ENCODE results near the gene NBL1. TPM values are rescaled to one million over a fixed set of nuclear protein-coding genes. Genes with fewer than 3 reads are reported as not detected.

The NBL1 gene
- total and polyA plus RNA-seq, 8 donors, result 63.2 to 257 (median 101) TPM

DNA sequence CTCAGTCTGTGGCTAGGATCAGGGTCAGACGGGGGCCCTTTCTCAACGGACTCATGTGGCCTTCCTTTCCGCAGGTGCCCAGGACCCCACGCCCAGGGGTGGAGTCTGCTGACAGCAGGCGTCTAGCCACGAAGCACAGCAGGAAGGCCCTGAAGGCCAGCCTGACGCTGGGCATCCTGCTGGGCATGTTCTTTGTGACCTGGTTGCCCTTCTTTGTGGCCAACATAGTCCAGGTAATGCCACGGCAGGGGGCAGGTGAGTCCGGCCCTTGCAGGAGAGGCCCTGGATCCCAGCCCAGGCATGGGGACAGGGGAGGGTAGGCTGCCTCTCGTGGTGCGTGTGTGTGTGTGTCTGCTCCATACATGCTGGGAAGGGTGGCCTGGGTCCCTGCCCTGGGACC is 34.4 kb downstream of the NBL1 start:
- Histone ChIP-seq H3K4me3 (no peak overlapping the region), H3K9me3 (no peaks in the 10 kb centered on the region), H3K27ac (no peak overlapping the region), H3K36me3 (peaks cover 0 to 31% (median 15%) of the 10 kb centered on the region in 4 donors), H3K4me1 (no peaks in the 10 kb centered on the region), H3K27me3 (peaks cover 0 to 26% (median 0%) of the 10 kb centered on the region in 3 donors)
- TF ChIP-seq POLR2AphosphoS5 (IDR thresholded peaks at IDR 0.05), result no peak
- no peak for TF ChIP-seq POLR2A (IDR thresholded peaks at IDR 0.05)
- TF ChIP-seq EP300 (IDR thresholded peaks at IDR 0.05), result no peak
- TF ChIP-seq, protein P1, sequence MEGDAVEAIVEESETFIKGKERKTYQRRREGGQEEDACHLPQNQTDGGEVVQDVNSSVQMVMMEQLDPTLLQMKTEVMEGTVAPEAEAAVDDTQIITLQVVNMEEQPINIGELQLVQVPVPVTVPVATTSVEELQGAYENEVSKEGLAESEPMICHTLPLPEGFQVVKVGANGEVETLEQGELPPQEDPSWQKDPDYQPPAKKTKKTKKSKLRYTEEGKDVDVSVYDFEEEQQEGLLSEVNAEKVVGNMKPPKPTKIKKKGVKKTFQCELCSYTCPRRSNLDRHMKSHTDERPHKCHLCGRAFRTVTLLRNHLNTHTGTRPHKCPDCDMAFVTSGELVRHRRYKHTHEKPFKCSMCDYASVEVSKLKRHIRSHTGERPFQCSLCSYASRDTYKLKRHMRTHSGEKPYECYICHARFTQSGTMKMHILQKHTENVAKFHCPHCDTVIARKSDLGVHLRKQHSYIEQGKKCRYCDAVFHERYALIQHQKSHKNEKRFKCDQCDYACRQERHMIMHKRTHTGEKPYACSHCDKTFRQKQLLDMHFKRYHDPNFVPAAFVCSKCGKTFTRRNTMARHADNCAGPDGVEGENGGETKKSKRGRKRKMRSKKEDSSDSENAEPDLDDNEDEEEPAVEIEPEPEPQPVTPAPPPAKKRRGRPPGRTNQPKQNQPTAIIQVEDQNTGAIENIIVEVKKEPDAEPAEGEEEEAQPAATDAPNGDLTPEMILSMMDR (IDR thresholded peaks at IDR 0.05), result no peak
- WGBS, 5 donors, result 45 to 65% (median 58%) methylated on average over 6 to 11 of the region's 11 CpGs
- intact Hi-C loops (cut with DNase I; ENCODE audit: low total_unique reads), result no loop called here
- no peak for DNase-seq

DNA sequence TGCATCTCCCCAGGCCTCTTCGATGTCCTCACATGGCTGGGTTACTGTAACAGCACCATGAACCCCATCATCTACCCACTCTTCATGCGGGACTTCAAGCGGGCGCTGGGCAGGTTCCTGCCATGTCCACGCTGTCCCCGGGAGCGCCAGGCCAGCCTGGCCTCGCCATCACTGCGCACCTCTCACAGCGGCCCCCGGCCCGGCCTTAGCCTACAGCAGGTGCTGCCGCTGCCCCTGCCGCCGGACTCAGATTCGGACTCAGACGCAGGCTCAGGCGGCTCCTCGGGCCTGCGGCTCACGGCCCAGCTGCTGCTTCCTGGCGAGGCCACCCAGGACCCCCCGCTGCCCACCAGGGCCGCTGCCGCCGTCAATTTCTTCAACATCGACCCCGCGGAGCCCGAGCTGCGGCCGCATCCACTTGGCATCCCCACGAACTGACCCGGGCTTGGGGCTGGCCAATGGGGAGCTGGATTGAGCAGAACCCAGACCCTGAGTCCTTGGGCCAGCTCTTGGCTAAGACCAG is 34.9 kb downstream of the NBL1 start:
- 89 to 91% (median 90%) methylated on average over 24 to 34 of the region's 34 CpGs for WGBS, 5 donors
- Histone ChIP-seq H3K4me1 (no peaks in the 10 kb centered on the region), H3K9me3 (no peaks in the 10 kb centered on the region), H3K27ac (no peak overlapping the region), H3K36me3 (peaks cover 0 to 32% (median 15%) of the 10 kb centered on the region in 4 donors), H3K27me3 (peaks cover 0 to 21% (median 0%) of the 10 kb centered on the region in 3 donors), H3K4me3 (no peak overlapping the region)
- TF ChIP-seq POLR2A (IDR thresholded peaks at IDR 0.05), result no peak
- TF ChIP-seq, protein P1 (IDR thresholded peaks at IDR 0.05), result no peak
- TF ChIP-seq POLR2AphosphoS5 (IDR thresholded peaks at IDR 0.05), result no peak
- no peak for TF ChIP-seq EP300 (IDR thresholded peaks at IDR 0.05)
- no peak for DNase-seq
- intact Hi-C loops (cut with DNase I; ENCODE audit: low total_unique reads), result no loop called here

DNA sequence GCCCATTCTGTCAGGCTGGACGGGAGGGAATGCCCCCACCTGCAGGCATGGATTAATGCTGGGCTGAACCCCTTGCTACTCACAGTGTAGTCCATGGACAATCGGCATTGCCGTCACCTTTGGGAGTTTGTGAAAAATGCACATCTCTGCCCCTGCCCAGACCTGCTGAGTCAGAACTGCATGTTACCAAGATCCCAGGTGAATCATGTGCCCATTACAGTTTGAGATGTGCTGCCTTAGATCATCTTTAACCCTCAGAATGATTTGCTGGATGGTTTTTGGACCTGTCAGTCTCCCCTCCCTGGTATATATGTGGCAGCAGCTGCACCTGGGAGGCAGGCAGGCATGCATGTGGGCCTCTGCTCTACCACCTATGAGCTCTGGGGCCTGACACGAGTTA is 35.6 kb downstream of the NBL1 start:
- Histone ChIP-seq H3K36me3 (peaks cover 0 to 36% (median 18%) of the 10 kb centered on the region in 4 donors), H3K27me3 (peaks cover 0 to 16% (median 0%) of the 10 kb centered on the region in 3 donors), H3K9me3 (no peaks in the 10 kb centered on the region), H3K4me1 (no peaks in the 10 kb centered on the region), H3K27ac (no peak overlapping the region), H3K4me3 (no peak overlapping the region)
- no peak for DNase-seq
- WGBS, 5 donors, result 67 to 76% (median 70%) methylated on average over 3 to 4 of the region's 4 CpGs
- no peak for TF ChIP-seq EP300 (IDR thresholded peaks at IDR 0.05)
- TF ChIP-seq POLR2A (IDR thresholded peaks at IDR 0.05), result no peak
- TF ChIP-seq, protein P1 (IDR thresholded peaks at IDR 0.05), result no peak
- TF ChIP-seq POLR2AphosphoS5 (IDR thresholded peaks at IDR 0.05), result no peak
- intact Hi-C loops (cut with DNase I; ENCODE audit: low total_unique reads), result no loop called here

DNA sequence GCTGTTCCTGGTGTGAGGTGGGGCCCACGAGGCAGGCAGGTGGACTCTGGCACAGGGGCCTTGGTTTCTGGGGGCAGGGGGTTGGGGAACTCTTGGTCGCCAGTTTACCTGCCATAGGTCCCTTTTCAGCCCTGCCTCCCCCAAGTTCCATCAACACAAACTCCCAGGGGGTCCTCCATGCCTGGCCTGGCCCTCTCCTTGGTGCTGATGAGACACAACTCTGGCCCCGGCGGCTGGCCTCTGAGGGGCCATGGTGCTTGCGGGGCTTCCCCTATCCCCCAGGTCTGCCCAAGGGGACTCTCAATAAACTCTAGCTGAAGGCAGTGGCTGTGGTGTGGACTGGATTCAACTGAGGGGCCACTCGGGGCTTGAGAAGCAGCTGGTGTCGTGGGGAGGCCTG is 36.5 kb downstream of the NBL1 start:
- Histone ChIP-seq H3K27ac (no peak overlapping the region), H3K4me1 (no peaks in the 10 kb centered on the region), H3K36me3 (peaks cover 0 to 43% (median 27%) of the 10 kb centered on the region in 4 donors), H3K4me3 (no peak overlapping the region), H3K9me3 (no peaks in the 10 kb centered on the region), H3K27me3 (peaks cover 0 to 6% (median 0%) of the 10 kb centered on the region in 3 donors)
- intact Hi-C loops (cut with DNase I; ENCODE audit: low total_unique reads), result no loop called here
- WGBS, 5 donors, result 73 to 92% (median 82%) methylated on average over 4 to 7 of the region's 7 CpGs
- DNase-seq, result no peak
- no peak for TF ChIP-seq EP300 (IDR thresholded peaks at IDR 0.05)
- no peak for TF ChIP-seq POLR2AphosphoS5 (IDR thresholded peaks at IDR 0.05)
- TF ChIP-seq, protein P1 (IDR thresholded peaks at IDR 0.05), result no peak
- TF ChIP-seq POLR2A (IDR thresholded peaks at IDR 0.05), result no peak
